RWPE2 (cell line): ENCODE results near the gene RASEF.

Experiments used
- ATAC-seq: fragments of 200-7000 bp; cut with Tn5 transposase; 3 replicates; pipeline ENCODE4 v1.9.1; 2021; ENCODE audit warnings: low read depth
- DNase-seq: peaks from one replicate; pipeline ENCODE4 v3.0.0-alpha.2; 2020; ENCODE audit warnings: low spot score
- H3K27ac ChIP-seq: fragments of 450-650 bp; 2 replicates; pipeline ENCODE4 v1.5.1; 2017; ENCODE audit warnings: mild to moderate bottlenecking; ENCODE audit not compliant: poor library complexity, severe bottlenecking
- H3K27me3 ChIP-seq: fragments of 250-450 bp; sonication (Bioruptor Pico); 2 replicates; pipeline ENCODE4 v1.5.1; 2021; ENCODE audit warnings: mild to moderate bottlenecking, moderate library complexity; ENCODE audit not compliant: insufficient read depth, poor library complexity, severe bottlenecking
- H3K36me3 ChIP-seq: fragments of 250-450 bp; sonication (Bioruptor Pico); 2 replicates; pipeline ENCODE4 v1.5.1; 2020; ENCODE audit warnings: low read depth, mild to moderate bottlenecking, moderate library complexity
- H3K4me1 ChIP-seq: fragments of 250-450 bp; sonication (Bioruptor Pico); 2 replicates; pipeline ENCODE4 v1.5.1; 2021; ENCODE audit warnings: mild to moderate bottlenecking, moderate library complexity; ENCODE audit not compliant: insufficient read depth, poor library complexity, severe bottlenecking
- H3K4me3 ChIP-seq: fragments of 250-450 bp; sonication (Bioruptor Pico); 2 replicates; pipeline ENCODE4 v1.5.1; 2021; ENCODE audit warnings: mild to moderate bottlenecking, moderate library complexity; ENCODE audit not compliant: severe bottlenecking
- H3K9me3 ChIP-seq: fragments of 250-450 bp; sonication (Bioruptor Pico); 2 replicates; pipeline ENCODE4 v1.5.1; 2021; ENCODE audit warnings: mild to moderate bottlenecking, moderate library complexity; ENCODE audit not compliant: severe bottlenecking
- TF ChIP-seq, protein P1 (sequence below): fragments of 450-650 bp; IDR thresholded peaks from one replicate; pipeline ENCODE4 v1.5.1; 2017; ENCODE audit warnings: mild to moderate bottlenecking, moderate library complexity; ENCODE audit not compliant: poor library complexity, severe bottlenecking

The RASEF gene

DNA sequence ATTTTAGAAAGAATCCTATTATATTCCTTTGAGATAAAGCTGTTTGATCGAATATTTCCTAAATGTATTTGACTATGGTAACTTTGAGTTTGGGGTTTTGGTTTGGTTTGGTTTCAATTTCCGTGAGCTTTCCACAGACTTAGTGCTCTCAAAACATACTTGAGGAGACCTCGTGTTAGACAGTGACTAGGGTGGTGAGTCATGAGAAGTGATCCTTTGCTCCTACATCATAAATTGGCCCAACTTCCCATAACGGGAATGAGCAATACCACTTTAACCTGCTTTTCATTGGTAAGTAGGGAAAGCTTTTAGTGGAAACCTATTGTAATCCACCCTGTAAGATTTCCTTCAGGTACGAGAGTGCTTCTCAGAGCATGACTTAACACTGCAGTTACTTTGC is 3.8 kb upstream of the RASEF start:
- TF ChIP-seq, protein P1, sequence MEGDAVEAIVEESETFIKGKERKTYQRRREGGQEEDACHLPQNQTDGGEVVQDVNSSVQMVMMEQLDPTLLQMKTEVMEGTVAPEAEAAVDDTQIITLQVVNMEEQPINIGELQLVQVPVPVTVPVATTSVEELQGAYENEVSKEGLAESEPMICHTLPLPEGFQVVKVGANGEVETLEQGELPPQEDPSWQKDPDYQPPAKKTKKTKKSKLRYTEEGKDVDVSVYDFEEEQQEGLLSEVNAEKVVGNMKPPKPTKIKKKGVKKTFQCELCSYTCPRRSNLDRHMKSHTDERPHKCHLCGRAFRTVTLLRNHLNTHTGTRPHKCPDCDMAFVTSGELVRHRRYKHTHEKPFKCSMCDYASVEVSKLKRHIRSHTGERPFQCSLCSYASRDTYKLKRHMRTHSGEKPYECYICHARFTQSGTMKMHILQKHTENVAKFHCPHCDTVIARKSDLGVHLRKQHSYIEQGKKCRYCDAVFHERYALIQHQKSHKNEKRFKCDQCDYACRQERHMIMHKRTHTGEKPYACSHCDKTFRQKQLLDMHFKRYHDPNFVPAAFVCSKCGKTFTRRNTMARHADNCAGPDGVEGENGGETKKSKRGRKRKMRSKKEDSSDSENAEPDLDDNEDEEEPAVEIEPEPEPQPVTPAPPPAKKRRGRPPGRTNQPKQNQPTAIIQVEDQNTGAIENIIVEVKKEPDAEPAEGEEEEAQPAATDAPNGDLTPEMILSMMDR: no peak
- Histone ChIP-seq H3K9me3 (no peaks in the 10 kb centered on the region), H3K36me3 (no peaks in the 10 kb centered on the region), H3K27ac (peak overlapping the region; percentile 9), H3K4me3 (no peak overlapping the region), H3K27me3 (no peaks in the 10 kb centered on the region), H3K4me1 (peaks cover 9% of the 10 kb centered on the region)
- ATAC-seq (peak; percentile 31; the same call in 1 of the 3 replicates), DNase-seq (no peak)

DNA sequence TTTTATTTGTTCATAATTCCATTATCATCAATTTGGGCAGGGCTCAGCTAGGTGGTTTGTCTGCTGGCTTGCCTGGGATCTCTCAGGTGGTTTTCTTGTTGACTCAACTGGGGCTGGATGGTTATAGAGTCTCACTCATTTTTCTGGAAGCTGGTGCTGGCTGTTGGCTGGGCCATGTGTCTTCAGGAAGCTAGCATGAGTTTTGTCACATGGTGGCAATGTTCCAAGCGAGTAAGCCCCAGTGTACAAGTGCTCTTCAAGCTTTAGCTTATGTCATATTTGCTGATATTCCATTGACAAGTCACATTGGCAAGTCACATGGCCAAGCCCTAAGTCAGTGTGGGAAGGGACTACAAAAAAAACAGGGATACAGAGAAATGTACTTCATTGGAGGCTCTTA is 2.3 kb upstream of the RASEF start:
- no peaks in the 10 kb centered on the region for H3K27me3 ChIP-seq
- H3K27ac ChIP-seq: no peak overlapping the region
- H3K4me3 ChIP-seq: no peak overlapping the region
- ATAC-seq (no peak), DNase-seq (no peak)
- TF ChIP-seq, protein P1: no peak
- peaks cover 18% of the 10 kb centered on the region for H3K4me1 ChIP-seq
- H3K9me3 ChIP-seq: no peaks in the 10 kb centered on the region
- H3K36me3 ChIP-seq: no peaks in the 10 kb centered on the region

DNA sequence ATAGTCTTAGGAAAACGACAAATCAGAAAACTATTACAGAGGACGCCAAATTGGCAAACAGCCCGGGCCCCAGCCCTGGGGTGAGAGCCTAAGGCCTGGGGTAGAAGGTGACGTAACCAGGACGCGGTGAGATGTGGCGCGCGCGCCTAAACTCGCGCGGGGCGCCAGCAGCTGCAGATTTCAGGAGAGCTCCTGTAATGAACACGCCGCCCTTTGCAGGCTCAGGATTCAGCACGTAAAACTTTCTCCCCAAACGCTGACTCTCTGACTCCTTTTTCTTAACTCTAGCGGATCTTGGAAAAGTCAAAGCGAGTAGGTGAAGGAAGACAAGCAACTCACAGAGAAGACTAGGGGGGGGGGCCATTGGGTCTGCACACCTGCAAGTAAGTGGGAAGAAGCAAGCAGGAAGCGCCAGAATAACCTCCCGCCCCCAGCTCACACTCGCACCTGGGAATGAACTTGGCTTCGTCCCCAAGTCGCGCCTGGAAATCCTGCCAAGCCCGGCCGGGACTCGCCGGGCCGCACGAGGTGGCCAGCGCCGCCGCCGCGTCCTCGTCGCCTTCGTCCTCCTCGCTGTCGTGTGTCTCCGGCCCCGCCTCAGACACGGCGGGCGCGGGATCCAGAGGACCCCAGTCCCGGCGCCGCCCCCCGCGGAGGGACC is 822 bp downstream of the RASEF start:
- H3K36me3 ChIP-seq: no peaks in the 10 kb centered on the region
- ATAC-seq (peak; percentile 46), DNase-seq (peak; percentile 62)
- H3K4me1 ChIP-seq: peaks cover 18% of the 10 kb centered on the region
- no peaks in the 10 kb centered on the region for H3K27me3 ChIP-seq
- peak overlapping the region; percentile 6 for H3K27ac ChIP-seq
- H3K4me3 ChIP-seq: peak overlapping the region; percentile 42
- no peaks in the 10 kb centered on the region for H3K9me3 ChIP-seq
- TF ChIP-seq, protein P1: no peak

DNA sequence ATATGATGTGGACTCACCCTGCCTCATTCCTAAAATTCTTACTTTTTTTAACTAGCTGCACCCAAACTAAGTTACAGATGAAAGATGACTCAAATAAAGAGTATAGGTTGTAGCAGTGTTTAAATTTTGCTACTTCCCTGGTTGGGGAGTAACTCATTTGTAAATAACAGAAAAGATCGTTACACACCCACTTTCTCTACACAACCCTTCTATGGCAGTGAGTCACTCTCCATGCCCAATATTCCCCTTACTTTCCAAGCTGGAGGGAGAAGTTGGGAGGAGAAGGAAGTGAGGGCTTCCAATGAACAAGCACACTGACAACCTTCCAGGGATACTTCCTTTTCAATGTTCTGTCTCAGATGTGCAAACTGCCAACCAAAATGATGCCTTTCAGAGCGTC is 1.9 kb downstream of the RASEF start:
- Histone ChIP-seq H3K4me3 (peak overlapping the region; percentile 42), H3K36me3 (no peaks in the 10 kb centered on the region), H3K27me3 (no peaks in the 10 kb centered on the region), H3K27ac (peak overlapping the region; percentile 6), H3K9me3 (no peaks in the 10 kb centered on the region), H3K4me1 (peaks cover 9% of the 10 kb centered on the region)
- 0 out of 3 replicates have a peak, but pooled peaks have one; percentile 14 for ATAC-seq
- TF ChIP-seq, protein P1: no peak
- no peak for DNase-seq

DNA sequence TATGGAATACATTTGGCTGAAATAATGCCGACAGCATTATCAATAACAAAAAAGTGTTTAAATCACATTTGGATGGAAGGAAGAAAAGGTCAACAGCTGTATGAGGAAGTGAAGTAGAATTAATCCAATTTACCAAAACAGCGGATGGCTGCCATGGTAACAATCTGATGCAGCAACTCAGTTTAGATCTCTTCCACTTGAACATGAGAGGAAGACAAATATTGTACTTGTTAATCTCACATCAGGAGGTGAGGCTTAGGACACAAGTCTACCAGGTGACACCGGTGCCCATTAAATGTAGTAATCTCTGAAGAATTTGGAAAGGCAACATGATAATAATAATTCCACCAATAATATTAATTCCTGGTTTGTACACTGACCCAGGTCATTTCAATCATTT is 2.4 kb downstream of the RASEF start:
- Histone ChIP-seq H3K9me3 (no peaks in the 10 kb centered on the region), H3K4me1 (peaks cover 9% of the 10 kb centered on the region), H3K27me3 (no peaks in the 10 kb centered on the region), H3K27ac (peak overlapping the region; percentile 6), H3K4me3 (no peak overlapping the region), H3K36me3 (no peaks in the 10 kb centered on the region)
- ATAC-seq (no peak), DNase-seq (no peak)
- TF ChIP-seq, protein P1: no peak
